Loucy (cell line): Measurements from ENCODE around the gene PHACTR2.

Experiments used
- H2AFZ ChIP-seq: fragments of 200-600 bp; sonication (generic); 2 replicates; pipeline ENCODE4 v1.6.0; 2016; ENCODE audit warnings: antibody characterized with exemption, mild to moderate bottlenecking, low read length, moderate library complexity
- H3F3A ChIP-seq: fragments of 200-600 bp; 2 replicates; pipeline ENCODE4 v1.6.0; 2016; ENCODE audit warnings: antibody characterized with exemption, low read depth, mild to moderate bottlenecking
- H3K27me3 ChIP-seq: fragments of 200-600 bp; sonication (generic); 2 replicates; pipeline ENCODE4 v1.6.1; 2014; ENCODE audit warnings: low read length, mild to moderate bottlenecking; ENCODE audit not compliant: insufficient read depth, poor library complexity, severe bottlenecking
- H3K36me3 ChIP-seq: fragments of 200-600 bp; sonication (generic); 2 replicates; pipeline ENCODE4 v1.6.1; 2016; ENCODE audit warnings: low read length; ENCODE audit not compliant: insufficient read depth
- H3K4me1 ChIP-seq: fragments of 200-600 bp; sonication (generic); 2 replicates; pipeline ENCODE4 v1.5.1; 2014; ENCODE audit warnings: low read length, mild to moderate bottlenecking; ENCODE audit not compliant: insufficient read depth, poor library complexity, severe bottlenecking
- H3K4me2 ChIP-seq: fragments of 200-600 bp; sonication (generic); 2 replicates; pipeline ENCODE4 v1.6.0; 2014; ENCODE audit warnings: antibody characterized with exemption, low read length, low read depth, mild to moderate bottlenecking; ENCODE audit not compliant: poor library complexity, severe bottlenecking
- H3K4me3 ChIP-seq: fragments of 200-600 bp; sonication (generic); 2 replicates; pipeline ENCODE4 v1.5.1; 2014; ENCODE audit warnings: low read length, mild to moderate bottlenecking, mixed read lengths; ENCODE audit not compliant: poor library complexity, severe bottlenecking
- H3K79me2 ChIP-seq: fragments of 200-600 bp; sonication (generic); 2 replicates; pipeline ENCODE4 v1.6.1; 2014; ENCODE audit warnings: low read length; ENCODE audit not compliant: insufficient read depth
- H3K9ac ChIP-seq: fragments of 200-600 bp; sonication (generic); 2 replicates; pipeline ENCODE4 v1.6.0; 2014; ENCODE audit warnings: mild to moderate bottlenecking, low read depth, low read length, moderate library complexity; ENCODE audit not compliant: poor library complexity, severe bottlenecking
- H3K9me2 ChIP-seq: fragments of 200-600 bp; sonication (generic); replicated peaks from 2 replicates; pipeline ENCODE4 v1.6.1; 2016; ENCODE audit warnings: low read depth, low read length, mixed read lengths
- H3K9me3 ChIP-seq: fragments of 200-600 bp; sonication (generic); 2 replicates; pipeline ENCODE4 v1.6.1; 2014; ENCODE audit warnings: mild to moderate bottlenecking, antibody characterized with exemption, low read length, low read depth; ENCODE audit not compliant: insufficient read depth
- H4K20me1 ChIP-seq: fragments of 200-600 bp; sonication (generic); 2 replicates; pipeline ENCODE4 v1.6.0; 2014; ENCODE audit warnings: antibody characterized with exemption, low read length, mild to moderate bottlenecking; ENCODE audit not compliant: insufficient read depth, poor library complexity, severe bottlenecking
- EZH2phosphoT487 ChIP-seq: fragments of 200-600 bp; IDR thresholded peaks from 2 replicates; pipeline ENCODE4 v1.6.1; 2018; ENCODE audit warnings: antibody characterized with exemption, mild to moderate bottlenecking, moderate library complexity, borderline replicate concordance
- TF ChIP-seq, protein P1 (sequence below): fragments of 200-600 bp; sonication (generic); conservative IDR thresholded peaks from 2 replicates; pipeline ENCODE4 v1.5.1; 2014; ENCODE audit warnings: mild to moderate bottlenecking, antibody characterized with exemption, low read length

The PHACTR2 gene

DNA sequence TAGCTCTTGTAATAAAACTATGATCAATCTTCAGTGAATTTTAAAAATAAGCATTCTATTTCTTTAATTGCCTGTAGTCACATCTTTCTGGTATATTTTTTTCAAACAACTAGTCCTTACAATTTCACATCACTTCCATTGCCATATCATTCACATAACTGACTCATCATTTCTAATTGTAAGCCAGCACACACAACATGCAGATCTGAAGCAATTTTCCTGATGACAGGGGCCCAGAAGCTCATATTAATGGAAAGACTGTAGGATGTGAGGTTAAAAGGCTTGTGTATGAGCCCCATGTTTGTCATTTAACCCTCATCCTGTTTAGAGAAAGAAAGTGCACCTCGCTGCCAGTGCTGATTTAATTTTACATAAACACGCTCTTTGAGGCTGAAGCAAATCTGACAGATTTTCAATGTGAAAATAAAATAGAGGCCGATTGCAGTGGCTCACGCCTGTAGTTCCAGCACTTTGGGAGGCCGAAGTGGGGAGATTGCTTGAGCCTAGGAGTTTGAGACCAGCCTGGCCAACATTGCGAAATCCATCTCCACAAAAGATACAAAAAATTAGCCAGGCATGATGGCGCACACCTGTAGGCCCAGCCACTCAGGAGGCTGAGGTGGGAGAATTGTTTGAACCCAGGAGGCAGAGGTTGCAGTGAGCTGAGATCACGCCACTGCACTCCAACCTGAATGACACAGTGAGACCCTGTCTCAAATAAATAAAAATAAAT lies 125.2 kb downstream of the PHACTR2 start:
- H3K9me3 ChIP-seq, result no peaks in the 10 kb centered on the region
- H3K36me3 ChIP-seq, result 0 out of 2 replicates have a peak, but pooled peaks cover 4% of the 10 kb centered on the region
- H3K4me1 ChIP-seq, result no peaks in the 10 kb centered on the region
- no peak overlapping the region for H3K4me2 ChIP-seq
- no peak overlapping the region for H3K9ac ChIP-seq
- H3K79me2 ChIP-seq, result no peaks in the 10 kb centered on the region
- H4K20me1 ChIP-seq, result no peaks in the 10 kb centered on the region
- H3K9me2 ChIP-seq, result no peaks in the 10 kb centered on the region
- no peaks in the 10 kb centered on the region for H3K27me3 ChIP-seq
- H3F3A ChIP-seq, result no peaks in the 10 kb centered on the region
- no peak overlapping the region for H3K4me3 ChIP-seq
- H2AFZ ChIP-seq, result no peak overlapping the region
- no peak for TF ChIP-seq EZH2phosphoT487
- TF ChIP-seq, protein P1, sequence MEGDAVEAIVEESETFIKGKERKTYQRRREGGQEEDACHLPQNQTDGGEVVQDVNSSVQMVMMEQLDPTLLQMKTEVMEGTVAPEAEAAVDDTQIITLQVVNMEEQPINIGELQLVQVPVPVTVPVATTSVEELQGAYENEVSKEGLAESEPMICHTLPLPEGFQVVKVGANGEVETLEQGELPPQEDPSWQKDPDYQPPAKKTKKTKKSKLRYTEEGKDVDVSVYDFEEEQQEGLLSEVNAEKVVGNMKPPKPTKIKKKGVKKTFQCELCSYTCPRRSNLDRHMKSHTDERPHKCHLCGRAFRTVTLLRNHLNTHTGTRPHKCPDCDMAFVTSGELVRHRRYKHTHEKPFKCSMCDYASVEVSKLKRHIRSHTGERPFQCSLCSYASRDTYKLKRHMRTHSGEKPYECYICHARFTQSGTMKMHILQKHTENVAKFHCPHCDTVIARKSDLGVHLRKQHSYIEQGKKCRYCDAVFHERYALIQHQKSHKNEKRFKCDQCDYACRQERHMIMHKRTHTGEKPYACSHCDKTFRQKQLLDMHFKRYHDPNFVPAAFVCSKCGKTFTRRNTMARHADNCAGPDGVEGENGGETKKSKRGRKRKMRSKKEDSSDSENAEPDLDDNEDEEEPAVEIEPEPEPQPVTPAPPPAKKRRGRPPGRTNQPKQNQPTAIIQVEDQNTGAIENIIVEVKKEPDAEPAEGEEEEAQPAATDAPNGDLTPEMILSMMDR, result no peak

DNA sequence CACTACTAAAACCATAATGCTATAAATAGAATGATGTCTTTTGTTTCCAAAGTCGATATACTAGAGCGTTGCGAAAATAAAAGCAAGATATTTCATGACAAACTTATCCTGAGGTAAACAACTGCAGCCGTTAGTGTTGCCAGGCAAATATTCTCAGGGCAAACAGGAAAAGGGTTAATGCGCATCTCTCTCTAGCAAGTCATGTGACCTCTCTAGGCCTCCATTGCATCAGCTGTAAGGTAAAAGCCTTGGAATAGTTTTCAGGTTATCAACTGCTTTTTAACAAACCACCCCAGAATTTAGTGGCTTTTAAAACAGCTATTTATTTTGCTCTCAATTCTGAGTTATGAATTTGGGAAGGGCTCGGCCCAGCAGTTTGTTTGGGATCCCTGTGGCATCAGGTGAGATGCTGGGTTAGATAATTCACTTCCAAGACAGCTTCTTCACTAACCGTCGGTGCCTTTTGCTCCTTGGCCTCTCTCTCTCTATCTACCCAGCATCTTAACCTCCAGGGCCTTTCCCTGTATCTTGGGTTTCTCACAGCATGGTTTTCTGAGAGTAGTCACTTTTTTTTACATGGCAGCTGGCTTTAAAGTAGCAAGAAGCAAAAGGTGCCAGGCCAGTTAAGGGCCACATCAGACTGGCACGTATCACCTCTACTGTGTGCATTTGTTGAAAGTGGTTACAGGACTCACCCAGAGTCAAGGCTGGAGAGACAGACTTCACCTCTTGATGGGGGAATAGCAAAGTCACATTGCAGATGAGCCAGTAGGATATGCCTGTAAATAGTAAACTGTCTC lies 126.2 kb downstream of the PHACTR2 start:
- Histone ChIP-seq H4K20me1 (no peaks in the 10 kb centered on the region), H3K9me3 (no peaks in the 10 kb centered on the region), H3K9ac (no peak overlapping the region), H3K4me2 (no peak overlapping the region), H3K4me1 (no peaks in the 10 kb centered on the region), H3K27me3 (no peaks in the 10 kb centered on the region), H3K9me2 (no peaks in the 10 kb centered on the region), H3K4me3 (no peak overlapping the region), H3F3A (no peaks in the 10 kb centered on the region), H3K36me3 (peaks cover 4% of the 10 kb centered on the region; the same call in 1 of the 2 replicates), H2AFZ (no peak overlapping the region), H3K79me2 (no peaks in the 10 kb centered on the region)
- TF ChIP-seq, protein P1, result no peak
- no peak for TF ChIP-seq EZH2phosphoT487

DNA sequence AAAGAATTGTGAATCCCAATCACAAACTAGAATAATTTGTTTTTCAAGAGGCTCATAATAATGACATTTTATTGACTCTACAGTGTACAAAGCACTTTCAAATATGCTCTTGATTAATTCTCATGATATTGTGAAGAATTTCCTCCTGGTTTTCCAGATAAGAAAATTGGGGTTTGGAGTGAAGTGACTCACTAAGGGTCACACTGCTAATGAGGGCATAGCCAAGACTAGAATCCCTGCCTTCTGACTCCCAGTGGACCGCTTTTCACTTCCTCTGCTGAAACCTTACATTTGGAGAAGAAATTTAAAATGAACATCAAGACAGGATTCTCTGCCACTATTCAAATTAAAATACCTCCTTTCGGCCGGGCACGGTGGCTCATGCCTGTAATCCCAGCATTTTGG lies 127.1 kb downstream of the PHACTR2 start:
- Histone ChIP-seq H3F3A (no peaks in the 10 kb centered on the region), H3K36me3 (peaks cover 4% of the 10 kb centered on the region; the same call in 1 of the 2 replicates), H3K27me3 (no peaks in the 10 kb centered on the region), H2AFZ (no peak overlapping the region), H4K20me1 (no peaks in the 10 kb centered on the region), H3K79me2 (no peaks in the 10 kb centered on the region), H3K9me2 (no peaks in the 10 kb centered on the region), H3K9ac (no peak overlapping the region), H3K4me3 (no peak overlapping the region), H3K4me1 (no peaks in the 10 kb centered on the region), H3K9me3 (no peaks in the 10 kb centered on the region), H3K4me2 (no peak overlapping the region)
- TF ChIP-seq EZH2phosphoT487, result no peak
- TF ChIP-seq, protein P1, result no peak
